ENCODE results near the gene STAG1. TPM values are rescaled to one million over a fixed set of nuclear protein-coding genes. Genes with fewer than 3 reads are reported as not detected.
"Not testable (repeated sequence)": the region's sequence is repeated elsewhere in the genome, so short reads cannot be mapped to it uniquely, and the experiment has no call there.

Gene STAG1
- total RNA-seq: 10 to 100 TPM; 41.7 to 56.2 TPM
- long read RNA-seq, full-length matches to known transcripts: 2 of 27 reads
- long read RNA-seq, partial matches to known transcripts: 5 of 27 reads
- long read RNA-seq, other reads (novel, unspliced or antisense): 20 of 27 reads

DNA sequence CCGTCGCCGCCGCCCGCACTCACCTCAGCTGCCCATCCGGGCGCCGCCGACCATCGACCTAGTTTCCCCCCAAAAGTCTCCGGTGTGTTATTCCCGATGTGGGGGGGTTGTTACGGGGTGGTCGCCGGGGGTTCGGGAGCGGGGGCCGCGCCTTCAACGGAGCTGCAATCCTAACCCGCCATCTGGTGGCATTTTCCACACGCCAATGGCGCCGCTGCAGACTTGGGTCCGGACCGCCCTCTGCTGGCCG is at the start of gene STAG1:
Gene STAG1 (minus strand): TSS at position 207 of the 250 bp plus-strand sequence. CDS start 121,480 bp downstream, outside the sequence.
- ATAC-seq (no peak), DNase-seq (no peak)
- intact Hi-C loops (cut with DNase I, micrococcal nuclease): loop anchor here (2.0 to 10.0 kb wide), 5 partner anchors 207 to 677 kb away; partner anchors contain the start of gene MSL2 (in 1 of the 2)

- ATAC-seq; intact Hi-C loops (cut with DNase I, micrococcal nuclease); DNase-seq: not testable (repeated sequence)
These were observed 49.0 kb upstream of the STAG1 start for GRCh38 chr3:136801146-136801545.

DNA sequence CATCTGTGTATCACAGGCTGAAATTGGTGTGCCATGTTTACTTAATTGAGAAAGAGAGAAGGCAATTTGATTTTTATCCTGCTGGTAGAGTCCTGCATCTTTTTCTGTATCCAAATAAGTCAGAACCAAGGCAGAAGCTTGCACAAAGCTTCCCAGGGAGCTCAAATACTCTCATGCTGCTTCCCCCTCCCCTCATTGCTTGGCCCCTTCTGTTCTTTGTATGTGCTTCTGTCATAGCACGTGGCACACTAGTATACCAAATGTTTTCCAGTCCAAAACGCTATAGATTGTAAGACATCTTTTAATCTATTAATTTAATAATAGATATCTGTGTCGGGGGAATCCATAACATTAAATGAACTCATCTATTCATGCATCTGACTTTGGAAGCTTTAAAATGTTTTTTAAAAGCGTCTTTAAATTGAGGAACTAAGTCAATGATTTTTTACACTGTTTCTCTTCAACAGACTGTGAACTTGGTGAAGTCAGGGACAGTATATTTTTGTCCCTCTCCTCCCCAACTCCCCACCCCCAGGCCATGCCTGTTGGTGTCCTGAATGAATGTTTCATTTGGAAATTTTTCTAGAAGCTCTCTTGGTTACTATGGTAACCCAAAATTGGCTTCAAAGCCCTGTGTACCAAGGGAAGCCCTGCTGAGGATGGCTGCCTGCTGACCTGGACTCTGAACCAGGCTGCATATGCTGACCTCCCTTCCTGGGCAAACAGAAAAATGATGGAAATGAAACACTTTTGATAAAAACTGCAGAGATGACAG is 40.6 kb upstream of the STAG1 start:
- no peak for DNase-seq
- intact Hi-C loops (cut with DNase I, micrococcal nuclease): no loop called here
- ATAC-seq: no peak

DNA sequence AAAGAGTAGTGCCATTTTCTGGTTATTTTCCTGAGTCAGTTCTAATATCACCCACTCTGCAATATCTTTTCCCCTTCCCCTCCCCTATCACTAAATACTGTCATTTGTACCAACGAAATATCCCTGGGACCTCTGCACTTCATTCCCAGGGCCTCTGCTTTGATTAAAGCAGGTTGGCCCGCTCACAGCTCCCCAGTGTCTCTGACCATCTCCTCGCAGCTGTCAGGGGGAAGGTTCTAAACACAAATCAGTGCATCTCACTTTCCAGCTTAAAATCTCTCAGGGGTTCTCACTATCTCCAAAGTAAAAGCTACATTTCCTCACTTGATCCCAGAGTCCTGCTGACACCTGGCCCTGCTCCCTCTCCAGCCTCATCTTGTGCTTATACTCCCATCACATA is 38.6 kb upstream of the STAG1 start:
- DNase-seq (no peak), ATAC-seq (no peak)
- intact Hi-C loops (cut with DNase I, micrococcal nuclease): no loop called here

- DNase-seq (no peak), ATAC-seq (no peak)
- intact Hi-C loops (cut with DNase I, micrococcal nuclease): no loop called here
These were observed 37.8 kb upstream of the STAG1 start for GRCh38 chr3:136789976-136790375.

DNA sequence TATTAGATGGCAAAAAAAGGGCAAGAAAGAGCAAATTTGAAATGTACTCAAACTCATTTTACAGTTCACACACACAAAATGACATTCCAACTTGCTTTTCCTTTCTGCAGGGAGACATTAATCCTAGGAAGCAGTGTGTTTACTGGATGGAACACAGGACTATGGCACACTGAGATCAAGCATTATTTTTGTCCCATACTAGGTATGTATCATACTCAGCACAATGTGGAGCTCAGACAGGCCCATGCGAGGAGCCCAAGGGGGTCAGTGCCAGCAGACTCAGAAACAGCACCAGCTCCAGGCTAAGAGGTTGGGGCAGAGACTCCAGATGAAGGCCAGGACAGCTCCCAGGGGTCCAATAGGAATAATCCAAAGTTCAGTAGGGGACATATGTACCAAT is 36.0 kb upstream of the STAG1 start:
- intact Hi-C loops (cut with DNase I, micrococcal nuclease): no loop called here
- DNase-seq (no peak), ATAC-seq (no peak)

GRCh38 chr3:136787349-136787748 is 35.2 kb upstream of the STAG1 start:
- DNase-seq (no peak), ATAC-seq (no peak)
- intact Hi-C loops (cut with DNase I, micrococcal nuclease): no loop called here

GRCh38 chr3:136783708-136784191 is 31.6 kb upstream of the STAG1 start:
- no peak for ATAC-seq
- intact Hi-C loops (cut with DNase I, micrococcal nuclease): no loop called here
- no peak for DNase-seq

GRCh38 chr3:136780741-136781140 is 28.6 kb upstream of the STAG1 start:
- intact Hi-C loops (cut with DNase I, micrococcal nuclease): no loop called here
- no peak for DNase-seq
- no peak for ATAC-seq

- no peak for DNase-seq
- intact Hi-C loops (cut with DNase I, micrococcal nuclease): no loop called here
- ATAC-seq: no peak
These were observed 26.7 kb upstream of the STAG1 start for GRCh38 chr3:136778865-136779264.

- DNase-seq: no peak
- intact Hi-C loops (cut with DNase I, micrococcal nuclease): no loop called here
- ATAC-seq: no peak
These were observed 20.5 kb upstream of the STAG1 start for GRCh38 chr3:136772709-136773108.

GRCh38 chr3:136758160-136759102 is 6.3 kb upstream of the STAG1 start:
- intact Hi-C loops (cut with DNase I, micrococcal nuclease): loop anchor here (5.0 to 10.0 kb wide), 5 partner anchors 214 to 684 kb away; partner anchors contain the start of gene MSL2 (in 1 of the 2)
- DNase-seq: not testable (repeated sequence)
- peak; percentile 41 for ATAC-seq

GRCh38 chr3:136755192-136755591 is 3.0 kb upstream of the STAG1 start:
- no peak for DNase-seq
- ATAC-seq: no peak
- intact Hi-C loops (cut with DNase I, micrococcal nuclease): loop anchor here (5.0 to 10.0 kb wide), 5 partner anchors 210 to 680 kb away; partner anchors contain the start of gene MSL2 (in 1 of the 2)

GRCh38 chr3:136753326-136753939 is 1.3 kb upstream of the STAG1 start:
- intact Hi-C loops (cut with DNase I, micrococcal nuclease): loop anchor here (2.0 to 10.0 kb wide), 5 partner anchors 209 to 679 kb away; partner anchors contain the start of gene MSL2 (in 1 of the 2)
- peak in 1 of 2 donors; percentile 30 for DNase-seq
- ATAC-seq: peak; percentile 6

DNA sequence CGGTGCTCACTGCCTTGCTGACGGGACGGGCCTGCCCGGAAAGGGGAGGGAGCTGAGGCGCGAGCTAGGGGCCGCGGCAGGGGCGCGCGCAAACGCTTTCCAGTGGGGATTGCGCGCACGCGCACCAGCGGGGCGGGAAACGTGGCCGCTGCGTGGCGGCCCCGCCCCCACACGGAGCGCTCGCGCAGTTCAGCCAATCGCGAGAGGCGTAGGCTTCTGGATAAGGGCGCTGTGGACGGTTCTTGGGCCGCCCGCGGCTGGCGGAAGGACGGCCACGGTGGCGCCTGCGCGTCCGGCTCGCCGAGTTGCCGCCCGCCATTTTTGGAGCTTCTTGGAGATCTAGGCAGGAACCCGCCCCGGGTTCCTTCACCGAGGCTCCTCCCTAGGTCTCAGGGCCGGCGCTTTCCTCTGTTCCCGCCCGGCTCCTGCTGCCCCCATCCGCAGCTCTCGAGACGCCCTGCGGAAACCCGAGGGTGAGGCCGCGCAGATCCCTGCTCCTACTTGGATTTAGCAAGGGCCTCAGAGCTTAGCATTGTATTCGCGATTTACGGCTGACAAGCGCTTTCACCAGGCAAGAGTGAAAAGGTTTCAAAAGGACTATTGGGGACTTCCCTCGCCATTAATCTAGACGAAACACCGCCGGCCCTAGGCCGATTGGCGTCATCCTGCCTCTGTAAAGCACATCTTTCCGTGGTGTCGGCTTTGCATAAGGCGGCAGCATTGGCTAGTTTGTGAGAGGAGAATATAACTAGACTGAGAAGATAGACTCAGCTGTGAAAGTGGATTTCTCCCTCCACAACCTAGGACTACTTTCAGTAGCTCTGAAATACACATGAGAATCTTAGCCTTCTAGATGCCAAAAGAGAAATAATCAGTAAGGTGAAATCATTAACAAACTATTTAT is 496 bp upstream of the STAG1 start:
- intact Hi-C loops (cut with DNase I, micrococcal nuclease): loop anchor here (2.0 to 10.0 kb wide), 5 partner anchors 208 to 678 kb away; partner anchors contain the start of gene MSL2 (in 1 of the 2)
- DNase-seq (peak; percentile 96 to 100), ATAC-seq (peak; percentile 86)

- DNase-seq (peak; percentile 77 to 80), ATAC-seq (peak; percentile 49)
- intact Hi-C loops (cut with DNase I, micrococcal nuclease): loop anchor here (2.0 to 10.0 kb wide), 5 partner anchors 207 to 677 kb away; partner anchors contain the start of gene MSL2 (in 1 of the 2)
These were observed 634 bp downstream of the STAG1 start for GRCh38 chr3:136751316-136752171.

GRCh38 chr3:136750897-136751315 is 1.3 kb downstream of the STAG1 start:
- no peak for DNase-seq
- intact Hi-C loops (cut with DNase I, micrococcal nuclease): loop anchor here (10.0 kb wide), 4 partner anchors 206 to 676 kb away; partner anchors contain the start of gene MSL2 (in 1 of the 2)
- ATAC-seq: no peak
